GM19467 (cell line): ENCODE measurements around the gene KCNB1.

Experiments used
- ATAC-seq: cut with Tn5 transposase; IDR thresholded peaks from one replicate; pipeline ENCODE4 v1.9.1; 2021; ENCODE audit warnings: mild to moderate bottlenecking, moderate library complexity; ENCODE audit not compliant: unreplicated experiment

KCNB1 gene

DNA sequence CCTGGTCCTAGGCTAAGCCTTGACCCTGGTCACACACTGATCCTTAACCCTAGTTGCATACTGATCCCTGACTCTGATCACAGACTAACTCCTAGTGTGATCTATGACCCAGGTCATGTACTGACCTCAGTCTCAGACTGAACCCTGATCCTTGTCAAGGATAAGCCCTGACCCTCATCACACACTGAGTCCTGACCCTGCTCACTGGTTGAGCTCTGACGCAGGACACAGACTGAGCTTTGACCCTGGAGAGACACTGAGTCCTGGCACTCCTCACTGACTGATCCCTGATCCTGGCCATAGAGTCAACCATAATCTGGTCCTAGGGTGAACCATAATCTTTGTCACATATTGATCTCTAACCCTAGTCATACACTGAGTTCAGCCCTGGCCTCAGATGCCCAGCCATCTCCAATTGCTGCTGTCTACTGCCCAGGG lies 37.9 kb downstream of the KCNB1 start:
- no peak for ATAC-seq

DNA sequence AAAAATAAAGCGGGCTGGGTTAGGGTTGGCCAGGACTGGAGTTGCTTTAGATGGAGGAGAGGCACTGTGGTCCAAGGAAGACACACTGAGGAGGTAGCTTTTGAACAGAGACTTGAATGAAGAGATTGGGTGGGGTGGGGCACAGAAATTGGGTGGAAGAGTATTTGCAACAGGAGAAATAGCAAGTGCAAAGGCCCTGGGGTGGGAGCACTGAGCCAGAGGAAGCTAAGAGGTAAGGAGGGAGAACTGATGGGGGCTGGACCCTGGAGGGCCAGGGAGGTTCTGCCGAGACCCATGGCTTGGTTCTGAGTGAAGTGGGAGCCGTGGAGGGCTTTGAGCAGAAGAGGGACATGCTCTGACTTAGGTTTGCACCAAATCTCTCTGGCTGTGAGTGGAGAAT lies 45.4 kb downstream of the KCNB1 start:
- ATAC-seq: no peak

DNA sequence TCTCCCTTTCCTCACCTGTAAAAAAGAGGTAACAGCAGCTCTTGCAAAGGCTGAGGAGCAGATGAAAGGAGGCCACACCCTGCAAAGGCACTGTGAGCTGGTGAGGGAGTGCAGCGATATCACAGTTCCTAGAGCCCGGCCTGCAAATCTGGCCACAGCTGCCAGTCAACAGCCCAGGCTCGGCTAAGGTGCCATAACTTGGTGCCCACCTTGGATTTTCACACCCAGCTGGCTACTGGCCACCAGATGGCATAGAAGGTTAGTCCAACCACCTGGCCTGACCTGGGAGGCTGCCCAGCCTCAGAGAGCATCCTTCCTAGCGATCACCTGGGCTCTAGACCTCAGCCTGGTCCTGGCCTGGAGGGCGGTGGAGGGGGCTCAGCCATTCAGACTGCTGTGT lies 46.8 kb downstream of the KCNB1 start:
- no peak for ATAC-seq

DNA sequence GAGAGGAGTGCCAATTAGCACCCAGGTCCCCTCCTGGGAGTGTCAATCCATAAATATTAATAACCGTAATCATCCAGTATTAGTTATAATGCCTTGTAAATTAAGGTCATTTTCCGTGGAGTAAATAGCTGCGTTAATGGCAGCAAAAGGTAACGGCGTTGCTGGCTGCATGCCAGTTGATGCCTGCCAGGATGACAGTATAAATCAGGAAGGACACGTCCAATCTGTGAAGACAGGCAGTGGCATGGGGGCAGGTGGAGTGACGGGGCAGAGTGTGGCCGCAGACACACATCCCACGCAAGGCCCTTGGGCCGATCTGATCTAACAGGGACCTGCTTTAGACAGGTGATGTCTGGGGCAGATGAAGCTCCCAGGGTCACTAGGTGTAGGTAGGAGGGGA lies 49.1 kb downstream of the KCNB1 start:
- ATAC-seq: no peak

DNA sequence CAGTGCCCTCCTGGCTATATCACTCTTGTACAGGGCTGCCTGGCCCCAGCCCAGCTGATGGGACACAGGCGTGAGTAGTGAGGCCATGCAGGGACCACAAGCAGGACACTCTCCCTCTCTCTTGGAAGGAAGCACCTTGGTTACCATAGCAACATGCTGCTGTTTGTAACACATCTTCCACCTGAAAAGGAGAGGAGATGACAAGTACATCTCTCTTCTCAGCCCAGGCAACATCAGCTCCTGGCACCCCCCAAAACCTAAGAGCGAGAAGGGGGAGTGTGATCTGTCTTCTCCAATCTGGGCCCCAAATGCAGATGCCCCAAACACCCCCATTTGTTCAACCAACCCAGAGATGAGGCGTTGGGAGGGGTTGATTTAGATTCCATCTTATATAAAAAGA lies 49.9 kb downstream of the KCNB1 start:
- ATAC-seq: no peak

DNA sequence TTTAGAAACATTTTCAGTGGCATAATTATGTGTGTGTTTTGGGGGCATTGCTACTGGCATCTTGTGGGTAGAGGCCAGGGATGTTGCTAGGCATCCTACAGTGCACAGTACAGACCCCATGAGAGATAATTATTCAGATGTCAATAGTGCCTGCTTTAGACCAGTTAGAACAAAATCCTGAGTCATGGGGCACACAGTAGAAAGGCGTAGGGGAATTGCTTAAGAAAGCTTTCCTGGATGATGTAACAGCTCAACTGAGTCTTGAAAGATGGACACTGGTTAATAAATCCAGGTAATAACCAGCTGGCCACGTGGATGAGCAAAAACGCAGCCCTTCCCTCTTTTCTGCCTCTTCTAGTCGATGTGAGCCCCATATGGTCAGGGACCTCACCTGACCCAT lies 51.1 kb downstream of the KCNB1 start:
- no peak for ATAC-seq

DNA sequence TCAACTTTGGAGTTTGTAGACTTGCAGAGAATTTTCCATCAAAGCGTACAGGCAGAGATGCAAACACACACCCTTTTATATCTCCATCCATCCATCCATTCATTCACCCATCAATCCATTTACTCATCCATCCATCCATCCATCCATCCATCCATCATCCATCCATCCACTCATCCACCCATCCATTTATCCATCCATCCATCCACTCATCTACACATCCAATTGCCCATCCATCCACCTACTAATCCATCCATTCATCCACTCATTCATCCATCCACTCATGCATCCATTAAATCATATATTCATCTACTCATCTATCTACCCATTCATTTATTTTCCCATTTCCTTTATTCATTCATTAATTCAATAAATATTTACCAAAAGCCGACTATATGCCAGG lies 52.1 kb downstream of the KCNB1 start:
- no peak for ATAC-seq

DNA sequence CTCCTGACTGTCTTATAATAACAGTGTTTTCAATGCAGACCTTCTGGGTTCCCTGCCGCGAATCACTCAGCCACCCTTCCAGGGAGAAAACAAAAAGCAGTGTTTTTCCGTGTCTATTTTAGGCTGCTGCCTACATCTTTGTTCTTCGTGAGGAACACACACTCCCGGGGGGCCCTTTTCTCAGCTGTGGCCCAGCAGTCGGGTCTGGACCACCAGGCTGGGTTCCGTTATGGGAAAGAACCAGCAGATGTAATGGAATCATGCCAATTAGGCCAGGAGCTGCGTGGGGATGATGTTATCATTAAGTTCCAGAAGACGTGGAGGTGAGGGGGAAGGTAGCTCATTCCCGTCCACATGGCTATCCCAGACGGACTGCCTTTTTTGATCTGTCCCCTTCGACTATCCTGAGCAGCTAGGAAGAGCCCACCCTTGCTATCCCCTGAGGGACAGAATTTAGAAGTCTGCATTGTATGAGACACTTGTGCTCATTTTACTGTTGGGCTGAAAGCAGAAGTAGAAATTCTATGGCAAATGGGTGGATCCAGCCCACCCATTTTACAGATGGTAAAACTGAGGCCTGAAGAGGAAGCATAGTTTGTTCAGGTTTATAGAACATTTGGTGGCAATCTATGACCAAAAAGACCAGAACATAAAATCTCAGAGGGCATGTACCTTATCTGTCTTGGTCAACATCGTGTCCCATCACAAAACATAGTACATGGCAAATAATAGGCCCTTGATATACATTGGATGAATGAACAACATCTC lies 54.5 kb downstream of the KCNB1 start:
- ATAC-seq: no peak

DNA sequence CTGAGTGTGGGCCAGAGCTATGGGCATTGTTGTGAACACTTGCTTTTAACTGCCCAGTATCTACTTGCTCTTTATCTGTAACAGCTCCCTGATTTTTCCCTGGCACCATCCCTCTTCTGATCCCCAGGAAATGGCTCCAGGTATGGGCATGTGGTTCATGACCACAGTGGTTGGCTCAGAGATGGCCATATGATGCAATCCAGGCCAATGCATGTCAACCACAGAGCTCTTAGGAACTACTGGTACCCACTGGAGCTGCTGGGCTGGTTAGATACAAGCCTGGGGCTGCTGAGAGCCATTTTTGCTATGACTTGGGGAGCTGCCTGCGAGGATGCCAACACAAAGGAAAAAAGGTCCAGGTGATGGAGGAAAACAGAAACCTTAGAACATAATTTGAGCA lies 55.6 kb downstream of the KCNB1 start:
- ATAC-seq: no peak

DNA sequence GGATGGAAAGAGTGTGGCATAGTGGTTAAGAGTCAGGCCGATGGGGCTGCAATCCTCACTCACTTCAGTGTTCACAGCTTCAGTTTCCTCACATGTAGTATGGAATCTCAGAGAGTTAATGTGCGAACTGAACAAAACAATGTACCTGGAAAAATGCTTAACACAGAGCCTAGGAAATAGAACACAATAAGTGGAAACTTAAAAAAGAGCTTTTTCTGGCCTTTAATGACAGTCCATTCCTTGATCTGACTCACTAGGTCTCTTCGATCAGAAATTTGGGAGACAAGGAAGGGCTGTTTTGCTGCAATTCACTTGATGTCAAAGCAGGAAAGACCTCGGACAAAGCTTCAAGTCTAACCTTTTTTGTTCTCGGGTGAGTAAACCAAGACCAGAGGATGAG lies 56.1 kb downstream of the KCNB1 start:
- ATAC-seq: no peak

DNA sequence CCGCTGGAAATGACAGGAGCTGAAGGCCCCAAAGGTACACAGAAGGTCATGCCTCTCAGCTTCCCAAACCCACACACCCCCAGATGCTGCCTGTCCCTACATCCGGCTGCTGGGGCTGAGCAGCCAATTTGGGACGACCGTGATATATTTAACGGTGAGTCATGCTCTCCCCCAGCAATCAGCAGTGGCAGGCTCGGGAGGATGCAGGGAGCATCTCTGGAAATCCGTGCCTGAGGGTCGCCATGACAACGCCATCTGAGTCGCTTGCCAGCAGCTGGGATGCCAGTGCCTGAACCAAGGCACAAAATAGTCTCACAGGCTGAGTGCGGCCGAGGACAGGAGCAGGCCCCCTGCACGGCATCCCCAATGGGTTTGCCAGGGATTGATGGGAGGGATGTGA lies 57.9 kb downstream of the KCNB1 start:
- ATAC-seq: no peak

DNA sequence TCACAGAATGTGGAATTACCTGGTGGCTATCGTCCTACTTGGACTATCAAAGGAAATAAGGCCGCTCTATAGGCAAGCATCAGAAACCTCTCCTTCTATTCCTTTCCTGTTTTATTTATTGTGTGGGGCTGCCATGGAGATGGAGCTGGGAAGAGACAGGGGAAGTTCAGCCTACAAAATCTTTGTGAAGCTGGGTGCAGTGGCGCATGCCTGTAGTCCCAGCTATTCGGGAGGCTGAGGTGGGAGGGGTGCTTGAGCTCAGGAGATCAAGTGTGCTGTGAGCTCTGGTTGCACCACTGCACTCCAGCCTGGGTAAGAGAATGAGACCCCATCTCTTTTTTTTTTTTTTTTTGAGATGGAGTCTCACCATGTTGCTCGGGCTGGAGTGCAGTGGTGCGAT lies 60.3 kb downstream of the KCNB1 start:
- ATAC-seq: no peak

DNA sequence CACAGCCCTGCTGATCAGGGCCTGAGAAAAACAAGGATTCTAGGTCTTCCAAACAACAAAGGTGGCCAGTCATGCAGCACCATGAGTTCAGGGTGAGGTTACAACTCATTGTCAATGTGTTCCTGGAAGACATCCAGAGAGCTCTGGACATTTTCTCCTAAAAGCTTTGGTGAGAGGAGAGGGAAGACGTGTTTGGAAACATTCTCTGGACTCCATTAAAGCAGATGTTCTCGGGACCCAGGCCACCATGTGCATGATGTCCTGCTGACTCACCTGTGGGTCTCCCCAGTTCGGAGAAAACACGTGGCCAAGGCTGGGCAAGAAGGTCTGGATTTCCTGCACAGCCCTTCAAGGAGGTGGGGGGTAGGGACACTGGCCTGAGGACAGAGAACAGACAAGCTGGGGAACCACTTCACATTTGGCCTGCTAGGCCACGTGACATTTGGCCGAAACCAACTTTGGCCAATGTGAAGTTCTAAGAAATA lies 61.6 kb downstream of the KCNB1 start:
- no peak for ATAC-seq

DNA sequence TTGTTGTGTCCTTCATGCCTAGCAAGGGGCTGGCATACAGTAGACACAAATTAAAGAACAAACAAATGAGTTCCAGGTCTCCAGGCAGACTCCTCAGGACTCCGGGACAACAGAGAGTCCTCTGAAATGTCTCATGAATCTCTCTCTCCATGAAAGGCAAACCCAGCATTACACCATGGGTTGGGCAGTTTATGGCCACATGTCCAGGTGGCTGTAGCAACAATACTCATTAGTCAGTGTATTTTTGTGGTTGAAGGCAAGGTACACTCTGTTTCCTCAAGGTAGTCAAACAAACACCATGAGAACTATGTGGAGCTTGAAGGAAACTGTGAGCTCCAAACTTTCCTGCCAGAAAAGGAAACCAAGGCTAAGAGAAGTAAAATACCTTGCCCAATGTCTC lies 62.2 kb downstream of the KCNB1 start:
- ATAC-seq: no peak

DNA sequence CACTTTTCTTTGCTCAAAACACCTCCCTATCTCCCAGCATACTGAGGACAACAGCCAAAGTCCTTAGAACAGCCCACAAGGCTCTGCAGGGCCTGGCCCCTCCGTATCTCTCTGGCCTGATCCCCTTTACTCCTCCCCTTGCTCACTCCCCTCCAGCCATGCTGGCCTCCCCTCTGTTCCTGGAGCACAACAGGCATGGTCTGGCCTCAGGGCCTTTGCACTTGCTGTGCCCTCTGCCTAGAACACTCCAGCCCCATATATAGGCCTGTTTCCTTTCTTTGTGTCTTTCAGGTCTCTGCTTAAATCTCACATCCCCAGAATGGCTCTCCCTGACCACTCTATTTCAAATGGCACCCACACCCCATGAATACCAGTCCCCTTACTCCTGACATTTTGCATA lies 62.7 kb downstream of the KCNB1 start:
- no peak for ATAC-seq

DNA sequence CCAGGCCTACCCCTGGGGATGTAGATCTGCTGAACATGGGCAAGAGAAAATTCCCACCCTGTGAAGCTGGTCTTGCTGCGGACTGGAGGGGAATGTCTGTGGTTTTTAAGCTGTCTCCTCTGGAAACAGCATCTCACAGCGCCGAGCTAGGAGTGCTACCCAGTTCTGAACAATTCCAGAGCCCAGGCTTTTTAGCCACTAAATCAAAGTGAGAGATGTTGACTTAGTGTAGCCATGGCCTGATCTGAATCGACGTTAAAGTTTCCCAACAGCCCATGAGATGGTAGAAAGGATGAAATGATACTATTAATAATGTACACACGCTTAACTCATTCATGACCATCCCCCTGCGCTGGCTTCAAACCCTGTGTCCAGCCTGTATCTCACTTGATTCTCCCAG lies 63.7 kb downstream of the KCNB1 start:
- no peak for ATAC-seq

DNA sequence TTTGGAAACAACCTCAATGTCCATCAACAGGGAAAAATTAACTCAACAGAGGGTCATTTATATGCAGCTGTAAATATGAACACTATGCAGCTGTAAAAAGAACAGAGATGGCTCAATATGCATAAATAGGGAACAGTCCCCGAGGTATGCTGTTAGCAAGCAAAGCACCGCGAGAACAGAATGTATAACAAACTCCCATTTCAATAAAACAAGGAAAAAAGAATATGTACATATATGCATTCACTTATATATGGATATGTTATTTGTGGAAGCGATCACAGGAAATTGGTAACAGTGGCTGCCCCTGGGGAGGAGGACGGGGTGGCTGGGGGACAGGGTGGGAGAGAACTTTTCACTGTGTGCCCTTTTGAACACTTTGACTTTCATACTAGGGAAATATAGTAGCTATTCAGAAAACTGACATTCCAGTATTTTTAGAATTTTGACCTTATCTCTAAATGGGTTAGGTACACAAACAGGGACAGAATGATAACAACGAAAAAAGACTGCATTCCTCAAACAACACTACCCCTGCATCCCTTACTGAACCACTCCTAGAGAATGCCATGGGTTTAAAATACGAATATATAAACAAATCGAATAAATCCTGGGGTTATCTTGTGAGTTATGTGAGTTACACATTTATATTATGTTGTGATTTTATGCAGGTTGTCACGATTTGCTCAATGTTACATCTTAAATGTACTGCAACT lies 64.5 kb downstream of the KCNB1 start:
- no peak for ATAC-seq

DNA sequence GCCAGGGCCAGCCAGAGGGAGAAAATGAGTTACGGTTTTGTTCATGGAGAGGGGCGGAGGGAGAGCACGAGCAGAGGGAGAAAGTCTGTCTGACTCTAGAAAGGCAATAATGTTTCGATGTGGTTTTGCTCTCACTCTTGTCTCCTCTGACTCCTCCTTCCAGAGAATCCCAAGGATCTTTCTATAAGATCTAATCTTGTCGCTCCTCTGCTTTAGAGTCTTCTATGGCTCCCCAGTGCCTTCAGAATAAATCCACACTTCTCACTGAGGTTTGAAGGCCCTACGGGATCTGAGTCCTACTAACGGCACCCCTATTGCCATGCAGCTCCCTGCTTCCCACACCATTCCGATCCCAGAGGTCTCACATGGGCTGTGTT lies 66.8 kb downstream of the KCNB1 start:
- no peak for ATAC-seq

DNA sequence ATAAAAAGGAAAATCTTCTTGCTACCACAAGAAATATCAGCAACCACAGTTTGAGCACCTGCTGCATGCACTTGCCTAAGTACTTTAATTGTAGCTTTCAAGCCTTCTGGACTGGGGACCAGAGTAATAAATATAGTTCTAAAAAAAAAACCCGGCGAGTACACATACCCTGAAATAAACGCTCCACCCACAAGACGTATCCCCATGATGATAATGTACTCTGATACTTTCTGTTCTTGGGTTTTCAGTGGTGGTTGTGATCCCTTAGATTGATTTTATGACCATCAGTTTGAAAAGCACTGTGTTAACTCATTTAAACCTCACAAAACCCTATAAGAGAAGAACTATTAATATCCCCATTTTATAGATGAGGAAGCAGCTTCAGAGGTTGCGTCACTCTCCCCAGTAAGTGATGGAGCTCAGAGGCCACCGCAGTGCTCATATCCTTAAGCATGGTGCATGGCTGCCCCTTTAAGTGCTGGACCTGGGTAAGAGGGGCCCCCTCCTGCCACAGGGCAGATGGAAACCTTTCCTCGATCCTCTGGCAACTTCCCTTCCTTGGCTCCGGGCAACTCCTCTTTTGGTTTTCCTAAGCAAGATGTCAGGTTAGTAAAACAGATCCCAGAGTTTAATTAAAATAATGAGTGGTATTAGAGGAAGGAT lies 67.3 kb downstream of the KCNB1 start:
- no peak for ATAC-seq

DNA sequence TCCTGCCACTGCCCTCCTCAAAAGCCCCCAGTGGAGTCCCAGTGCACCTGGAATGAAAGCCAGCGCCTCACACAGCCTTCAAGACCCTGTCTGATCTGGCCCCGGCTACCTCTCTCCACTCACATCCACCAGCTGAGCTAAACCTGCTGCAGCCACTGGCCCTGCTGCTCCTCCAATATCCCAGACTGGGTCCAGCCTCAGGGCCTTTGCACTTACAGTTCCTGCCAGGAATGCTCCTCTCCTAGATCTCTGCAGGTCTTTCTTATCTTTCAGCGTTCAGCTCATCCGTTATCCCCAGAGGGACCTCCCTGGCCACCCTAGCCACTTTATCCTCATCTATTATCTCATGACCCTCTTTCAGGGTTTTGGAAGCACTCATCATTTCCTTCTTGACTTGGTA lies 68.8 kb downstream of the KCNB1 start:
- ATAC-seq: no peak

DNA sequence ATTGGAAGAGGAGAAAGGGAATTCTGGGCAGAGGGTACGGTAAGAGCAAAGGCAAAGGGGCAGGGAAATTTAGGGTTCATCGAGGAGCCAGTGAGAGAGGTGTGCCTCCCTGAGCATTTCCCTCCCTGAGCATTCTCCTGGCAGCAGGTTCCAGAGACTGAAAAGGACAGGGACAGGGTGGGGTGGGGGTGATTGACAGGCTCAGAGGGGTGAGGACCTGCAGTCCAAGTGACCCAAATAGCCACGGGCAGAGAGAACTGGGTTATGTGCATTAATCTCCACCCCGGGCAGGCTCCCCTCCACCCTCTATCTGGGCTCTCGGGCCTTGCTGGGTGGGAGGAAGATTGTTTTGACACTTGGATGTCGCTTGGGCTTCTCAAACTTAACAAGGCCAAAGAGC lies 69.5 kb downstream of the KCNB1 start:
- no peak for ATAC-seq

DNA sequence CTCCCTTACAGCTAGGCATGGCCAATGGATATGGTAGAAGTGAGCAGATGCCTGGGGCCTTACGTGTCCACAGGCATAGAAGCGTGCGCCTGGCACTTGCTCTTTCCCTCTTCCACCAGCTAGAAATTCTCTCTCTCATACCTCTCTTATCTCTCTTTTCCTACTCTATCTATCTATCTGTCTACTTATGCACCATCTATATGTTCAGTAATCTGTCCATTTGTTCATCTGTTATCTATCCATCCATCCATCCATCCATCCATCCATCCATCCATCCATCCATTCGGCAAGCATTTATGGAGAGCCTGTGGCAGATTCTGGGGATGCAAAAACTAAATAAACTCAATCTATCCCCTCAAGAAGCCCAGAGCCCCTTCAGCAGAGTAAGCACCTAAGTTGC lies 70.2 kb downstream of the KCNB1 start:
- no peak for ATAC-seq
